BLaER1 treated with 17β-estradiol and CSF1 and Interleukin-3, amounts not matched to agents 10 nM and 100 nM (cell line): Measurements from ENCODE around the gene GSDMA.

Experiments used
- H3K27ac ChIP-seq, 11 experiments: shearing (Covaris generic); formaldehyde crosslinking; 2 replicates each; pipeline ENCODE4 v1.8.1; 2022
- H3K27me3 ChIP-seq, 11 experiments: shearing (Covaris generic); formaldehyde crosslinking; 2 replicates each; pipeline ENCODE4 v1.8.1; 2022
- H3K36me3 ChIP-seq, 11 experiments: shearing (Covaris generic); formaldehyde crosslinking; 2 replicates each; pipeline ENCODE4 v1.8.1; 2022
- H3K4me1 ChIP-seq, 10 experiments: shearing (Covaris generic); formaldehyde crosslinking; 2 replicates each; pipeline ENCODE4 v1.8.1; 2022
- H3K4me2 ChIP-seq, 11 experiments: shearing (Covaris generic); formaldehyde crosslinking; 2 replicates each; pipeline ENCODE4 v1.8.1; 2022
- H3K4me3 ChIP-seq, 10 experiments: shearing (Covaris generic); formaldehyde crosslinking; 2 replicates each; pipeline ENCODE4 v1.8.1; 2022
- H3K9ac ChIP-seq, 11 experiments: shearing (Covaris generic); formaldehyde crosslinking; 2 replicates each; pipeline ENCODE4 v1.8.1; 2022
- H3K9me3 ChIP-seq, 11 experiments: shearing (Covaris generic); formaldehyde crosslinking; replicated peaks in 1 of 11; 2 replicates each; pipeline ENCODE4 v1.8.1; 2022
- H4K20me1 ChIP-seq, 11 experiments: shearing (Covaris generic); formaldehyde crosslinking; 2 replicates each; pipeline ENCODE4 v1.8.1; 2022
- Cebpa-rat ChIP-seq, 11 experiments: shearing (Covaris generic); IDR thresholded peaks; 2 replicates each; pipeline ENCODE4 v1.8.1; 2022

The GSDMA gene

DNA sequence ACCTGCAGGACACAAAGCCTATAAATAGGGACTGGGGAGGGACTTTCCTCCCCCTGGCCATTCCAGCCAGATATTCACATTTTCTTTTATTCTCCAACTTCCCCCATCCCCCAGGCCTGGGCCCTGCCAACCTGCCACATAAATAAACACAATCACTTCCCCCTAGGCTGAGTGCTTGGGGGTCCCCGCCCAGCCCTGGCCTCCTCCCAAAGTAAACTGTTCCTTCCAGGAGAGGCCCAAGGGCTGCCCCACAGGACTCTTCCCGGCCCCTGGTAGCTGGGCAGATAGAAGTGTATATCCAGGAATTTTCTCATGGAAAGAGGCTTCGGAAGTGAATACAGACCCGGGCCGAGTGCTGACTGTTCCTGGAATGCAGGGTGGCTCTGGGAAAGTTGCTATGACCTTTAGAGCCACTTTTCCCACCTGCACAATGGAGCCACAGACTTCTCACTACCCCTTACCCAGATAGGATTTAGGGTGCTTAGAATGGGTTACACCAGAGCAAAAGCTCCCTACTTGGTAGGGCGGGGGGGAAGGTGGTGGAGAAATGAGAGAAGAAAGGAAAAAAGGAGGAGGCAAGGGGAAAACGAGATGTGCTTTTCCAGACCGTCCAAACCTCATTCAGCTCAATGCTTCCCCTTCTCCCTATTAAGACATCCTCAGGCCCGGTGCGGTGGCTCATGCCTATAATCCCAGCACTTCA, 60.9 kb downstream of the GSDMA start:
- Histone ChIP-seq H3K36me3 (peaks cover 87 to 99% (median 95%) of the 10 kb centered on the region in 11 experiments), H3K4me3 (no peak overlapping the region), H4K20me1 (peaks cover 0 to 10% (median 0%) of the 10 kb centered on the region in 11 experiments; a peak in 3 of 22 replicates), H3K4me1 (peaks cover 0 to 48% (median 14%) of the 10 kb centered on the region in 10 experiments; a peak in 14 of 20 replicates), H3K27ac (no peak overlapping the region), H3K9ac (peak overlapping the region in 1 of 11 experiments; percentile 3; a peak in 1 of 22 replicates), H3K4me2 (no peak overlapping the region), H3K27me3 (no peaks in the 10 kb centered on the region), H3K9me3 (no peaks in the 10 kb centered on the region)
- no peak for TF ChIP-seq Cebpa-rat (IDR thresholded peaks at IDR 0.05)

DNA sequence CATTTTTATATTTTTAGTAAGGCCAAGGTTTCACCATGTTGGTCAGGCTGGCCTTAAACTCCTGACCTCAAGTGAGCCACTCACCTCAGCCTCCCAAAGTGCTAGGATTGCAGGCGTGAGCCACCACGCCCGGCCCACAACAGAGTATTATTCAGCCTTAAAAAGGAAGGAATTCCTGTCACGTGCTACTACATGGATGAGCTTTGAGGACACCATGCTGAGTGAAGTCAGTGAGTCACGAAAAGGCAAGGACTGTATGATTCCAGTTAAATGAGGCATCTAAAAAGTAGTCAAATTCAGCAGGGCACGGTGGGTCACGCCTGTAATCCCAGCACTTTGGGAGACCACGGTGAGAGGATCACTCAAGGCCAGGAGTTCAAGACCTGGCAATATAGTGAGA, 62.1 kb downstream of the GSDMA start:
- H3K9me3 ChIP-seq, result no peaks in the 10 kb centered on the region
- no peak overlapping the region for H3K4me3 ChIP-seq
- peaks cover 87 to 99% (median 96%) of the 10 kb centered on the region in 11 experiments for H3K36me3 ChIP-seq
- no peak overlapping the region for H3K4me2 ChIP-seq
- peaks cover 0 to 37% (median 14%) of the 10 kb centered on the region in 10 experiments; a peak in 14 of 20 replicates for H3K4me1 ChIP-seq
- H3K27ac ChIP-seq, result no peak overlapping the region
- no peak for TF ChIP-seq Cebpa-rat (IDR thresholded peaks at IDR 0.05)
- 0 out of 22 replicates have a peak overlapping the region, but pooled peaks of 1 of the 11 experiments have one; percentile 8 for H3K9ac ChIP-seq
- no peaks in the 10 kb centered on the region for H3K27me3 ChIP-seq
- peaks cover 0 to 10% (median 0%) of the 10 kb centered on the region in 11 experiments; a peak in 3 of 22 replicates for H4K20me1 ChIP-seq

DNA sequence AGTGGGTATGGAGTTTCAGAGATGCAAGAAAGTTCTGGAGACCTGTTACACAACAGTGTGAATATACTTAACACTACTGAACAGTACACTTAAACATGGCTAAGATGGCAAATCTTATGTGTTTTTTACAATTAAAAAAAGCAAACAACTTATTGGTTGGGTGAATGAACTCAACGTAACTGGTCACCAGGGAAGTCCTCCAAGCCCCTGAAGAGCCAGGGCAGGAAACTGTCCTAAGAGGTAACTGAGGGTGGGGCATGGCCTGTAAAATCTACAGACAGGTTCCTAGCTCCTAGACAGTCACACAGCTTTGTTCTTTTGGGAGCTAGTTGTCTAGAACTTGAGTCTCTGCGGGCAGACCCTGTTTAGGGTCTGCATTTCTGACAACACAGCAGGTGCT, 62.8 kb downstream of the GSDMA start:
- peak overlapping the region in 2 of 11 experiments; percentile 14 to 26; a peak in 1 of 22 replicates for H3K9ac ChIP-seq
- H3K4me3 ChIP-seq, result no peak overlapping the region
- peaks cover 86 to 99% (median 96%) of the 10 kb centered on the region in 11 experiments for H3K36me3 ChIP-seq
- no peak overlapping the region for H3K27ac ChIP-seq
- H4K20me1 ChIP-seq, result peaks cover 0 to 10% (median 0%) of the 10 kb centered on the region in 11 experiments; a peak in 3 of 22 replicates
- H3K4me2 ChIP-seq, result no peak overlapping the region
- no peak for TF ChIP-seq Cebpa-rat (IDR thresholded peaks at IDR 0.05)
- H3K4me1 ChIP-seq, result peaks cover 0 to 33% (median 14%) of the 10 kb centered on the region in 10 experiments; a peak in 14 of 20 replicates
- H3K9me3 ChIP-seq, result no peaks in the 10 kb centered on the region
- H3K27me3 ChIP-seq, result no peaks in the 10 kb centered on the region

DNA sequence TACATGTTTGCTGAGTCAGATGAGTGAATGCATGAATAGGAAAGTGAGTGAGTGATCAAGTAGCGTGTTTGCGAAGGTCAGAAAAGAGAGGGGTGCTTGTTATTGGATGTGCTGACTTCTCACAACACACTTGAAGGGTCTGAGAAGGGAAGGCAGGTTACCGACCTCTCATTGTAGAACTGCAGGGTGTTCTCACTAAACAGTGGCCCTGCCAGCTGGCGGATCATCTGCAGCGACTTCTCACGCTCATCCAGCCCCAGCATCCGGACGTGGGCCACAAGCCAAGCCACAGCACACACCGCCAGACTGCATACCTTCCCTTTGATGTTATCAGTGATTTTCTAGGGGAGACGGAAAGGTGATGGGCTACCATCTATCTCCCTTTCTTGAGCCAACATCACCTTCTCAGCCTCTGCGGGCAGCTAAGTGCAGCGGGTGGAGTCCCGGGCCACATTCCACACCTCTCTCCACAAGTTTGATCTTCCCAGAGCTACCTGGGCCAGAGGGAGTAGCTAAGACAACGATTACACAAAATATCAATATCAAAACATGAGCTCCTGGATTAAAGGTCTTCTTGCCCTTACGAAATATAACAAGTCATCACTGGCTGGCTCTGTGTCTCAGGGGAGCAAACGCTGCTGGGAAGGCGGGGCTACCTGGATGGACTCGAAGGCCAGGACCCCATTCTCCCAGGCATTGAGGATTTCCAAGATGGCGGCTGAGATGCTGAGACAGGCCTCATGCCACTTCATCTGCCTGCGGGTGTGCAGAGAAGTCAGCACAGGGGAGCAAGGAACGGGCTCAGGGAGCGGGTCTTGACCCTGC, 63.4 kb downstream of the GSDMA start:
- Histone ChIP-seq H3K4me2 (no peak overlapping the region), H3K9me3 (no peaks in the 10 kb centered on the region), H3K27me3 (no peaks in the 10 kb centered on the region), H3K36me3 (peaks cover 92 to 100% (median 96%) of the 10 kb centered on the region in 11 experiments), H3K4me1 (peaks cover 4 to 26% (median 15%) of the 10 kb centered on the region in 10 experiments), H4K20me1 (peaks cover 0 to 10% (median 0%) of the 10 kb centered on the region in 11 experiments; a peak in 3 of 22 replicates), H3K9ac (peak overlapping the region in 2 of 11 experiments; percentile 14 to 26; a peak in 2 of 22 replicates), H3K27ac (no peak overlapping the region), H3K4me3 (no peak overlapping the region)
- no peak for TF ChIP-seq Cebpa-rat (IDR thresholded peaks at IDR 0.05)

DNA sequence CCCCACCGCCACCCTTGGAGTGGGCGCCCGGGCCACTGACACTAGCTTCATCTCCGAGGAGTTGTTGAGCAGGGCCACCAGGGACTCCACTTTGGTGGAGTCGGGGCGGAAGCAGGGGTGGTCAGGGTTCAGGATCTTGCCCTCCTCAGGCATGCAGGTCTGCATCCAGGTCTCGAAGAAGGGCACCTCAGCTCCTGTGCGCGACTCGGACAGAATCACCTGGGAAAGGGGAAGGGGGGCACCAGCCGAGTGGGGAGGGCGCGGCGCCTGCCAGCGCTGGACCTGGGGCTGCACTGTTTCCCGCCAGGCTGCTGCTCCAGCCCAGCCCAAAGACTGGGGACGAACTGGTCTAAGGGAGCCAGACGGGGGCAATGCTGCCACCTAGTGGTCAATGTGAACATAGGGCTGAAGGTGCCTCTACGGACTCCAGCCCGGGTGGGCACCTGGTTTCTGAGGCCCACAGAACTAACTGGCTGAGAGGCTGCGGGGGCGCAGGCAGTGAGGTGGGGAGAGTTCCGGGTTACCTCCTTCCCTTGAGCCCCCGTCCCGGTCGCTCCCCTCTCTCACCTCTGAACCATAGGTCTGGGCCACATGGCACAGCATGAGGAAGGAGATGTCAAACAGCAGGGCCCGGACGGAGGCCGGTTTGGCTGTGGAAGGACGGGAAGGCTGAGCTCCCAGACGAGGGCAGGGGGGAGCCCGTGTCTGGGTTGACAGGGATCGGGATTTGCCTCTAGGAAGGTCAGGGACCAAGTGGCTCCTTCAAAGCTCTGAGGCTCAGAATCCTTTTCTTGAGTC, 64.2 kb downstream of the GSDMA start:
- no peak for TF ChIP-seq Cebpa-rat (IDR thresholded peaks at IDR 0.05)

More for the DNA sequence above, 64.2 kb downstream of the GSDMA start:
- H3K9me3 ChIP-seq, result no peaks in the 10 kb centered on the region
- peak overlapping the region in 1 of 11 experiments; percentile 28; a peak in 1 of 22 replicates for H3K27ac ChIP-seq
- peak overlapping the region in 1 of 11 experiments; percentile 14; a peak in 1 of 22 replicates for H3K9ac ChIP-seq
- H3K4me1 ChIP-seq, result peaks cover 5 to 26% (median 15%) of the 10 kb centered on the region in 10 experiments; a peak in 19 of 20 replicates
- H3K4me3 ChIP-seq, result no peak overlapping the region
- H3K36me3 ChIP-seq, result peaks cover 92 to 100% (median 96%) of the 10 kb centered on the region in 11 experiments
- no peak overlapping the region for H3K4me2 ChIP-seq
- H3K27me3 ChIP-seq, result no peaks in the 10 kb centered on the region
- H4K20me1 ChIP-seq, result peaks cover 0 to 10% (median 0%) of the 10 kb centered on the region in 11 experiments; a peak in 3 of 22 replicates
